Activated T-cell treated with anti-CD3 and anti-CD28 coated beads for 48 hours (primary cell): ENCODE measurements around the gene ALOX12.

ENCODE experiments used
- DNase-seq: peaks from one replicate; pipeline ENCODE4 v3.0.0-alpha.2; 2020; ENCODE audit warnings: low read depth

Gene ALOX12

GRCh38 chr17:7021993-7022778 is 26.3 kb downstream of the ALOX12 start:
- peak; percentile 84 for DNase-seq

GRCh38 chr17:7022781-7023571 is 27.1 kb downstream of the ALOX12 start, which contains the start of gene BCL6B:
TSS of gene BCL6B (plus strand) at chr17:7023050. CDS start at chr17:7023672, 622 bp downstream.
- no peak for DNase-seq

- peak; percentile 91 for DNase-seq
Observed at GRCh38 chr17:7023576-7024401, 27.9 kb downstream of the ALOX12 start.

- no peak for DNase-seq
Observed at GRCh38 chr17:7024402-7024785, 28.5 kb downstream of the ALOX12 start.

- DNase-seq: no peak
Observed at GRCh38 chr17:7025245-7025644, 29.4 kb downstream of the ALOX12 start.

GRCh38 chr17:7026471-7027115 is 30.7 kb downstream of the ALOX12 start:
- no peak for DNase-seq

GRCh38 chr17:7027335-7027734 is 31.5 kb downstream of the ALOX12 start:
- DNase-seq: no peak

- no peak for DNase-seq
Observed at GRCh38 chr17:7029096-7029495, 33.2 kb downstream of the ALOX12 start.

GRCh38 chr17:7029659-7030058 is 33.8 kb downstream of the ALOX12 start:
- no peak for DNase-seq

- peak; percentile 21 for DNase-seq
Observed at GRCh38 chr17:7034955-7035590, 39.2 kb downstream of the ALOX12 start.

GRCh38 chr17:7035591-7036368 is 39.9 kb downstream of the ALOX12 start, which contains the start of gene SLC16A13:
TSS of gene SLC16A13 (plus strand) at chr17:7036015. CDS start at chr17:7036383, 368 bp downstream.
- peak; percentile 96 for DNase-seq

- DNase-seq: no peak
Observed at GRCh38 chr17:7038025-7038862, 42.4 kb downstream of the ALOX12 start.

- no peak for DNase-seq
Observed at GRCh38 chr17:7039832-7040231, 44.0 kb downstream of the ALOX12 start.

GRCh38 chr17:7041607-7042500 is 46.0 kb downstream of the ALOX12 start:
- DNase-seq: no peak

GRCh38 chr17:7042501-7043181 is 46.8 kb downstream of the ALOX12 start:
- no peak for DNase-seq

GRCh38 chr17:7043182-7043496 is 47.3 kb downstream of the ALOX12 start:
- DNase-seq: no peak

- no peak for DNase-seq
Observed at GRCh38 chr17:7043497-7044198, 47.8 kb downstream of the ALOX12 start, which contains the start of gene SLC16A11. TSS of gene SLC16A11 (minus strand) at chr17:7044092. CDS start at chr17:7043513, 579 bp downstream.
